ENCODE data around the gene BABAM2. TPM values are rescaled to one million over a fixed set of nuclear protein-coding genes. Genes with fewer than 3 reads are reported as not detected.

BABAM2 gene
- total and polyA plus RNA-seq, 2 experiments from 2014 or later, result 17.8 to 21.5 TPM

DNA sequence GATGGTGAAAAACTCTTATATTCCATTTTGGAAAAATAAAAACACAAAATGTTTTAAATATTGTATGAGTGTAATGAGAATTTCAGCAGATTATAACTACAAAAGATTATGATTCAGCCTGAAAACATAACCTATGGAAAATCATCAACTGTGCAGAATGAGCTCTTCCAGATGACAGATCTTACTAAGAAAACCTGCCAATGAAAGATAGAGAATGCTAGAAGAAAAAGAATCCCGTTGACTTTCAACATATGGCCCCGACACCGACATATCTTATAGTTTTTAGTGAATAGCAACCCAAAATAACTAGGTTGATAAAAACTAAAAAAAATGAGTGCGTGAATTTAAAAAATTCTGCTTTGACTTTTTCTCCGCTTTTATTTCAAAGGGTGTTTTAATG, 178.0 kb downstream of the BABAM2 start:
- H3K36me3 ChIP-seq (ENCODE audit: insufficient read depth), result no peaks in the 10 kb centered on the region
- H3K27ac ChIP-seq (ENCODE audit: low read depth), result no peak overlapping the region
- no peak overlapping the region for H3K4me3 ChIP-seq
- H3K4me2 ChIP-seq, result no peak overlapping the region
- ATAC-seq (no peak), DNase-seq (ENCODE audit: low spot score) (no peak)
- H3K9me2 ChIP-seq (ENCODE audit: insufficient read depth), result no peaks in the 10 kb centered on the region
- no peaks in the 10 kb centered on the region for H3K4me1 Mint-ChIP-seq
- H3K9me3 Mint-ChIP-seq, result no peaks in the 10 kb centered on the region
- H4K20me1 ChIP-seq (replicated peaks; ENCODE audit: insufficient read depth), result no peaks in the 10 kb centered on the region; the same call in 1 of the 2 replicates
- H3K27me3 Mint-ChIP-seq (ENCODE audit: insufficient read depth, low read depth, poor library complexity), result no peaks in the 10 kb centered on the region
- TF ChIP-seq EZH2 (IDR thresholded peaks at IDR 0.05; ENCODE audit: low read depth, unreplicated experiment) (no peak), NANOG (IDR thresholded peaks at IDR 0.05; ENCODE audit: borderline replicate concordance) (no peak), ZNF331 (CRISPR knock-in tag; IDR thresholded peaks at IDR 0.05; ENCODE audit: low read depth) (no peak), EZH2phosphoT487 (IDR thresholded peaks at IDR 0.05; ENCODE audit: unreplicated experiment) (no peak), CREB1 (CRISPR knock-in tag; IDR thresholded peaks at IDR 0.05; ENCODE audit: low read depth) (no peak), POLR2AphosphoS5 (IDR thresholded peaks at IDR 0.05; ENCODE audit: low read depth) (no peak), JUNB (IDR thresholded peaks at IDR 0.05; ENCODE audit: unreplicated experiment) (no peak), ZNF114 (CRISPR knock-in tag; IDR thresholded peaks at IDR 0.05) (no peak)
- TF ChIP-seq, protein P1, sequence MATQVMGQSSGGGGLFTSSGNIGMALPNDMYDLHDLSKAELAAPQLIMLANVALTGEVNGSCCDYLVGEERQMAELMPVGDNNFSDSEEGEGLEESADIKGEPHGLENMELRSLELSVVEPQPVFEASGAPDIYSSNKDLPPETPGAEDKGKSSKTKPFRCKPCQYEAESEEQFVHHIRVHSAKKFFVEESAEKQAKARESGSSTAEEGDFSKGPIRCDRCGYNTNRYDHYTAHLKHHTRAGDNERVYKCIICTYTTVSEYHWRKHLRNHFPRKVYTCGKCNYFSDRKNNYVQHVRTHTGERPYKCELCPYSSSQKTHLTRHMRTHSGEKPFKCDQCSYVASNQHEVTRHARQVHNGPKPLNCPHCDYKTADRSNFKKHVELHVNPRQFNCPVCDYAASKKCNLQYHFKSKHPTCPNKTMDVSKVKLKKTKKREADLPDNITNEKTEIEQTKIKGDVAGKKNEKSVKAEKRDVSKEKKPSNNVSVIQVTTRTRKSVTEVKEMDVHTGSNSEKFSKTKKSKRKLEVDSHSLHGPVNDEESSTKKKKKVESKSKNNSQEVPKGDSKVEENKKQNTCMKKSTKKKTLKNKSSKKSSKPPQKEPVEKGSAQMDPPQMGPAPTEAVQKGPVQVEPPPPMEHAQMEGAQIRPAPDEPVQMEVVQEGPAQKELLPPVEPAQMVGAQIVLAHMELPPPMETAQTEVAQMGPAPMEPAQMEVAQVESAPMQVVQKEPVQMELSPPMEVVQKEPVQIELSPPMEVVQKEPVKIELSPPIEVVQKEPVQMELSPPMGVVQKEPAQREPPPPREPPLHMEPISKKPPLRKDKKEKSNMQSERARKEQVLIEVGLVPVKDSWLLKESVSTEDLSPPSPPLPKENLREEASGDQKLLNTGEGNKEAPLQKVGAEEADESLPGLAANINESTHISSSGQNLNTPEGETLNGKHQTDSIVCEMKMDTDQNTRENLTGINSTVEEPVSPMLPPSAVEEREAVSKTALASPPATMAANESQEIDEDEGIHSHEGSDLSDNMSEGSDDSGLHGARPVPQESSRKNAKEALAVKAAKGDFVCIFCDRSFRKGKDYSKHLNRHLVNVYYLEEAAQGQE (IDR thresholded peaks at IDR 0.05; ENCODE audit: unreplicated experiment), result no peak
- TF ChIP-seq, protein P2, sequence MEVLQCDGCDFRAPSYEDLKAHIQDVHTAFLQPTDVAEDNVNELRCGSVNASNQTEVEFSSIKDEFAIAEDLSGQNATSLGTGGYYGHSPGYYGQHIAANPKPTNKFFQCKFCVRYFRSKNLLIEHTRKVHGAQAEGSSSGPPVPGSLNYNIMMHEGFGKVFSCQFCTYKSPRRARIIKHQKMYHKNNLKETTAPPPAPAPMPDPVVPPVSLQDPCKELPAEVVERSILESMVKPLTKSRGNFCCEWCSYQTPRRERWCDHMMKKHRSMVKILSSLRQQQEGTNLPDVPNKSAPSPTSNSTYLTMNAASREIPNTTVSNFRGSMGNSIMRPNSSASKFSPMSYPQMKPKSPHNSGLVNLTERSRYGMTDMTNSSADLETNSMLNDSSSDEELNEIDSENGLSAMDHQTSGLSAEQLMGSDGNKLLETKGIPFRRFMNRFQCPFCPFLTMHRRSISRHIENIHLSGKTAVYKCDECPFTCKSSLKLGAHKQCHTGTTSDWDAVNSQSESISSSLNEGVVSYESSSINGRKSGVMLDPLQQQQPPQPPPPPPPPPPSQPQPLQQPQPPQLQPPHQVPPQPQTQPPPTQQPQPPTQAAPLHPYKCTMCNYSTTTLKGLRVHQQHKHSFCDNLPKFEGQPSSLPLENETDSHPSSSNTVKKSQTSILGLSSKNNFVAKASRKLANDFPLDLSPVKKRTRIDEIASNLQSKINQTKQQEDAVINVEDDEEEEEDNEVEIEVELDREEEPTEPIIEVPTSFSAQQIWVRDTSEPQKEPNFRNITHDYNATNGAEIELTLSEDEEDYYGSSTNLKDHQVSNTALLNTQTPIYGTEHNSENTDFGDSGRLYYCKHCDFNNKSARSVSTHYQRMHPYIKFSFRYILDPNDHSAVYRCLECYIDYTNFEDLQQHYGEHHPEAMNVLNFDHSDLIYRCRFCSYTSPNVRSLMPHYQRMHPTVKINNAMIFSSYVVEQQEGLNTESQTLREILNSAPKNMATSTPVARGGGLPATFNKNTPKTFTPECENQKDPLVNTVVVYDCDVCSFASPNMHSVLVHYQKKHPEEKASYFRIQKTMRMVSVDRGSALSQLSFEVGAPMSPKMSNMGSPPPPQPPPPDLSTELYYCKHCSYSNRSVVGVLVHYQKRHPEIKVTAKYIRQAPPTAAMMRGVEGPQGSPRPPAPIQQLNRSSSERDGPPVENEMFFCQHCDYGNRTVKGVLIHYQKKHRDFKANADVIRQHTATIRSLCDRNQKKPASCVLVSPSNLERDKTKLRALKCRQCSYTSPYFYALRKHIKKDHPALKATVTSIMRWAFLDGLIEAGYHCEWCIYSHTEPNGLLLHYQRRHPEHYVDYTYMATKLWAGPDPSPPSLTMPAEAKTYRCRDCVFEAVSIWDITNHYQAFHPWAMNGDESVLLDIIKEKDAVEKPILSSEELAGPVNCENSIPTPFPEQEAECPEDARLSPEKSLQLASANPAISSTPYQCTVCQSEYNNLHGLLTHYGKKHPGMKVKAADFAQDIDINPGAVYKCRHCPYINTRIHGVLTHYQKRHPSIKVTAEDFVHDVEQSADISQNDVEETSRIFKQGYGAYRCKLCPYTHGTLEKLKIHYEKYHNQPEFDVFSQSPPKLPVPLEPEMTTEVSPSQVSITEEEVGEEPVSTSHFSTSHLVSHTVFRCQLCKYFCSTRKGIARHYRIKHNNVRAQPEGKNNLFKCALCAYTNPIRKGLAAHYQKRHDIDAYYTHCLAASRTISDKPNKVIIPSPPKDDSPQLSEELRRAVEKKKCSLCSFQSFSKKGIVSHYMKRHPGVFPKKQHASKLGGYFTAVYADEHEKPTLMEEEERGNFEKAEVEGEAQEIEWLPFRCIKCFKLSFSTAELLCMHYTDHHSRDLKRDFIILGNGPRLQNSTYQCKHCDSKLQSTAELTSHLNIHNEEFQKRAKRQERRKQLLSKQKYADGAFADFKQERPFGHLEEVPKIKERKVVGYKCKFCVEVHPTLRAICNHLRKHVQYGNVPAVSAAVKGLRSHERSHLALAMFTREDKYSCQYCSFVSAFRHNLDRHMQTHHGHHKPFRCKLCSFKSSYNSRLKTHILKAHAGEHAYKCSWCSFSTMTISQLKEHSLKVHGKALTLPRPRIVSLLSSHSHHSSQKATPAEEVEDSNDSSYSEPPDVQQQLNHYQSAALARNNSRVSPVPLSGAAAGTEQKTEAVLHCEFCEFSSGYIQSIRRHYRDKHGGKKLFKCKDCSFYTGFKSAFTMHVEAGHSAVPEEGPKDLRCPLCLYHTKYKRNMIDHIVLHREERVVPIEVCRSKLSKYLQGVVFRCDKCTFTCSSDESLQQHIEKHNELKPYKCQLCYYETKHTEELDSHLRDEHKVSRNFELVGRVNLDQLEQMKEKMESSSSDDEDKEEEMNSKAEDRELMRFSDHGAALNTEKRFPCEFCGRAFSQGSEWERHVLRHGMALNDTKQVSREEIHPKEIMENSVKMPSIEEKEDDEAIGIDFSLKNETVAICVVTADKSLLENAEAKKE (CRISPR knock-in tag; IDR thresholded peaks at IDR 0.05), result no peak
- no peak overlapping the region for H2AFZ ChIP-seq
- no peaks in the 10 kb centered on the region for H3F3A ChIP-seq (replicated peaks; ENCODE audit: low read depth)
- H3K27me3 ChIP-seq (ENCODE audit: insufficient read depth), result no peaks in the 10 kb centered on the region
- H3K4me1 ChIP-seq (ENCODE audit: insufficient read depth), result no peaks in the 10 kb centered on the region
- H3K4me3 Mint-ChIP-seq, result no peak overlapping the region
- no peak overlapping the region for H3K27ac Mint-ChIP-seq
- no peaks in the 10 kb centered on the region for H3K36me3 Mint-ChIP-seq (ENCODE audit: low read depth)
- no peaks in the 10 kb centered on the region for H3K79me2 ChIP-seq (replicated peaks; ENCODE audit: insufficient read depth)
